Spleen (tissue), 11 donors: Measurements from ENCODE around the gene CHMP2B. TPM values are rescaled to one million over a fixed set of nuclear protein-coding genes. Genes with fewer than 3 reads are reported as not detected.
A peak's percentile ranks its signal among the peaks of the same experiment; 100 is the strongest.

ENCODE experiments used
- DNase-seq: peaks from one replicate; pipeline ENCODE4 v3.0.0-alpha.2; 2020
- H3K27ac ChIP-seq, 8 donors: fragments of 200-600 bp; sonication (generic) in 7 of 8; 1 replicate in 4 of 8; 2 replicates in 4 of 8; pipeline versions ENCODE4 v1.5.0 to v1.8.0; 2016 to 2021; ENCODE audit warnings: inconsistent platforms in 4 of 8, mild to moderate bottlenecking in 4 of 8, moderate library complexity in 1 of 8
- H3K27me3 ChIP-seq, 7 donors: fragments of 200-600 bp; sonication (generic) in 6 of 7; replicated peaks in 1 of 7; 1 replicate in 4 of 7; 2 replicates in 3 of 7; pipeline versions ENCODE4 v1.5.0 to v1.8.0; 2016 to 2021; ENCODE audit warnings: inconsistent platforms in 3 of 7, mild to moderate bottlenecking in 1 of 7
- H3K36me3 ChIP-seq, 6 donors: fragments of 200-600 bp; sonication (generic) in 5 of 6; 1 replicate in 4 of 6; 2 replicates in 2 of 6; pipeline versions ENCODE4 v1.5.0 to v1.8.0; 2016 to 2021; ENCODE audit warnings: inconsistent platforms in 2 of 6
- H3K4me1 ChIP-seq, 6 donors: fragments of 200-600 bp; sonication (generic) in 5 of 6; 1 replicate in 3 of 6; 2 replicates in 3 of 6; pipeline versions ENCODE4 v1.5.0 to v1.8.0; 2016 to 2021; ENCODE audit warnings: inconsistent platforms in 3 of 6
- H3K4me3 ChIP-seq, 8 donors: fragments of 200-600 bp; sonication (generic) in 7 of 8; 1 replicate in 4 of 8; 2 replicates in 4 of 8; pipeline versions ENCODE4 v1.5.0 to v1.8.0; 2016 to 2021; ENCODE audit warnings: inconsistent platforms in 4 of 8, mild to moderate bottlenecking in 4 of 8, moderate library complexity in 2 of 8
- H3K9me3 ChIP-seq, 8 donors: fragments of 200-600 bp; sonication (generic) in 7 of 8; 1 replicate in 4 of 8; 2 replicates in 4 of 8; pipeline versions ENCODE4 v1.5.0 to v1.8.0; 2016 to 2021; ENCODE audit warnings: inconsistent platforms in 4 of 8
- POLR2A ChIP-seq, 3 donors: fragments of 450-650 bp; IDR thresholded peaks; one replicate each; pipeline ENCODE4 v1.5.1; 2017; ENCODE audit warnings: antibody characterized with exemption in 3 of 3, mild to moderate bottlenecking in 1 of 3
- POLR2AphosphoS5 ChIP-seq, 3 donors: sonication (generic); formaldehyde crosslinking; IDR thresholded peaks; one replicate each; pipeline ENCODE4 v1.5.1; 2017; ENCODE audit warnings: antibody characterized with exemption in 3 of 3
- WGBS, 5 donors: extraction: QIAGEN DNeasy Blood & Tissue Kit in 3 of 5; methylation state at CpG; one replicate each; pipeline versions ENCODE4 v1.1.5 to v1.1.7; 2013 to 2018; 5-methylcytosine and 5-hydroxymethylcytosine counted together
- intact Hi-C: fragments of 100-400 bp; cut with DNase I; formaldehyde crosslinking; loops from one replicate; pipeline ENCODE4 v1.15.0; 2023; ENCODE audit warnings: low total_unique reads
- polyA plus RNA-seq, 3 donors: library from polyadenylated mRNA; stranded (reverse); fragments of 200-250 nt; gene quantifications; one replicate each; pipeline ENCODE4 v1.2.1, GENCODE V29; 2013
- total RNA-seq, 7 donors: library from RNA; depleted of rRNA in 3 of 7; stranded (reverse); fragments of >200 nt in 3 of 7; fragmentation: NEBNext Ultra II Directional in 4 of 7; extraction: Animal tissue kit (Norgen Biotek cat#: 25700) in 4 of 7; gene quantifications; one replicate each; pipeline versions ENCODE4 v1.1.0 to v1.2.1, GENCODE V29; 2016 to 2021
- TF ChIP-seq, protein P1 (sequence below), 11 experiments: fragments of 200-600 bp in 7 of 11; fragments of 450-650 bp in 4 of 11; sonication (generic) in 4 of 11; IDR thresholded peaks in 8 of 11; conservative IDR thresholded peaks in 3 of 11; 1 replicate in 7 of 11; 2 replicates in 4 of 11; pipeline versions ENCODE4 v1.4.0 to v1.8.0; 2016 to 2021; ENCODE audit warnings: antibody characterized with exemption in 11 of 11, inconsistent platforms in 4 of 11, mild to moderate bottlenecking in 1 of 11
- donor health status: healthy with polysubstance abuse.
- donor health status: DM: no; HTN: no; CAD: no; lungs with moderate emphysema.
- donor health status: DM: no; HTN: no; CAD: no.
- donor health status: Bipolar disorder and iron deficiency.
- donor health status: healthy.
- donor health status: DM: no; HTN: no; CAD: no.
- donor health status: DM: yes; HTN: yes; CAD: no.

The CHMP2B gene
- total and polyA plus RNA-seq, 10 donors: 14.7 to 39.2 (median 31.6) TPM

DNA sequence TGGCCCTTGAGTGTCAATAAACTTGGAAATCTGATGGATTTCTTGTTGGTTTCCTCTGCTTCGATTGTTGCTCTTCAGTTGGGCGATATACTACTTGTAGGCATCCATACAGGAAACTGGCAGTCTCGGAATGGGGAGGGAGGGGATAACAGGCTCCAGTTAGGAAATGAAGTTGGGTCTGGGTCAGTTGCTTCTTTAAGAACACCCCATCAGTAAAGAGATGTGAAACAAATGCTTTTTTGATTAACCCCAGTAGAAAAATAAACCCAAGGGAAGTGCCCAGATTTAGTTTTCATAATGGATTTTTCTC is 681 bp downstream of the CHMP2B start:
- peak overlapping the region; percentile 69 to 95 (median 92) for H3K27ac ChIP-seq
- TF ChIP-seq, protein P1, sequence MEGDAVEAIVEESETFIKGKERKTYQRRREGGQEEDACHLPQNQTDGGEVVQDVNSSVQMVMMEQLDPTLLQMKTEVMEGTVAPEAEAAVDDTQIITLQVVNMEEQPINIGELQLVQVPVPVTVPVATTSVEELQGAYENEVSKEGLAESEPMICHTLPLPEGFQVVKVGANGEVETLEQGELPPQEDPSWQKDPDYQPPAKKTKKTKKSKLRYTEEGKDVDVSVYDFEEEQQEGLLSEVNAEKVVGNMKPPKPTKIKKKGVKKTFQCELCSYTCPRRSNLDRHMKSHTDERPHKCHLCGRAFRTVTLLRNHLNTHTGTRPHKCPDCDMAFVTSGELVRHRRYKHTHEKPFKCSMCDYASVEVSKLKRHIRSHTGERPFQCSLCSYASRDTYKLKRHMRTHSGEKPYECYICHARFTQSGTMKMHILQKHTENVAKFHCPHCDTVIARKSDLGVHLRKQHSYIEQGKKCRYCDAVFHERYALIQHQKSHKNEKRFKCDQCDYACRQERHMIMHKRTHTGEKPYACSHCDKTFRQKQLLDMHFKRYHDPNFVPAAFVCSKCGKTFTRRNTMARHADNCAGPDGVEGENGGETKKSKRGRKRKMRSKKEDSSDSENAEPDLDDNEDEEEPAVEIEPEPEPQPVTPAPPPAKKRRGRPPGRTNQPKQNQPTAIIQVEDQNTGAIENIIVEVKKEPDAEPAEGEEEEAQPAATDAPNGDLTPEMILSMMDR (IDR thresholded peaks at IDR 0.05 in 8 of 11, conservative IDR thresholded peaks at IDR 0.05 in 3 of 11): no peak
- no peak for TF ChIP-seq POLR2AphosphoS5 (IDR thresholded peaks at IDR 0.05)
- no peak for TF ChIP-seq POLR2A (IDR thresholded peaks at IDR 0.05)
- 0 to 4% (median 1%) methylated on average over 3 of the region's 3 CpGs for WGBS, 5 donors
- intact Hi-C loops: no loop called here
- peak overlapping the region; percentile 60 to 91 (median 78) for H3K4me3 ChIP-seq
- peaks cover 0 to 6% (median 0%) of the 10 kb centered on the region in 7 donors for H3K27me3 ChIP-seq
- DNase-seq: no peak
- H3K9me3 ChIP-seq: no peaks in the 10 kb centered on the region
- peaks cover 15 to 59% (median 42%) of the 10 kb centered on the region in 6 donors for H3K4me1 ChIP-seq
- no peaks in the 10 kb centered on the region for H3K36me3 ChIP-seq

DNA sequence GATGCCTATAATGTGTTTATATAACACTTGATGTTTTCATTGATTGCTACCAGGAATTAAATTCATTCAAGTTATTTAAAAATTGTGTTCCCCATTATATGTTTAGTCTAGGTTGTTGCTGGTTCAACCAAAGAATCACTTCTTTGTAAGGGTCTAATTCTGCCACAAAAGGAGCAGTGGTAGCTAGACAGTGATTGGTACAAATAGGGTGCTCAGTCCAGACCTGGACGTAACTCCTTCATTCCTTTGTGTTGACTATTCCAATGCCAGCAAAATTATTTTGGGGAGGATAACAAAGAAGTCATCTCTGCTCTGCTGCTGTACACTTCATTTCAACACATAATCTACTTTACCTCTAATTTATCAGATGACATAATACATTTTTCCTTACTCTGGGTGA is 1.2 kb downstream of the CHMP2B start:
- Histone ChIP-seq H3K9me3 (no peaks in the 10 kb centered on the region), H3K36me3 (no peaks in the 10 kb centered on the region), H3K4me3 (peak overlapping the region; percentile 60 to 91 (median 78)), H3K27ac (no peak overlapping the region), H3K27me3 (peaks cover 0 to under 1% (median 0%) of the 10 kb centered on the region in 7 donors), H3K4me1 (peaks cover 16 to 64% (median 44%) of the 10 kb centered on the region in 6 donors)
- no peak for DNase-seq
- intact Hi-C loops: no loop called here
- 54 to 69% (median 66%) methylated on average over 1 of the region's 1 CpG for WGBS, 5 donors
- TF ChIP-seq POLR2AphosphoS5 (IDR thresholded peaks at IDR 0.05) (no peak), POLR2A (IDR thresholded peaks at IDR 0.05) (no peak)
- TF ChIP-seq, protein P1 (IDR thresholded peaks at IDR 0.05 in 8 of 11, conservative IDR thresholded peaks at IDR 0.05 in 3 of 11): no peak

DNA sequence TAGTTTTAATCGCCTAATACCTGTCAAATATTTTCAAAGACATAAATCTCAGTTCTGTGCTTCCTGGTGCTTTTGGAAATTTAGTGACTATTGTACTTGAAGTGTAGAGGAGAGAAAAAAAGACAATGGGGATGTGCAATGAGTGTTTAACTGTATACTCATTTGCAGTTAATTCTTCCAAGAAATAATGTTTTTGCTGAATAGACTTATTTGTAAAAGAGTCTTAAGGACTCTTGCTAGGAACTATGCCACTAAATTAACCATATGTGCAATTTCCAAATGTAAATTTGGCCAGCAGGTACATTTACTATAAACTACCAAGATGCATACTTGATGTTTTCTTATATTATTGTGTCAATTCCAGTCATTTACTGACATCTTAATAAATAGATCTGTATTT is 2.0 kb downstream of the CHMP2B start:
- intact Hi-C loops: no loop called here
- H3K36me3 ChIP-seq: no peaks in the 10 kb centered on the region
- no peaks in the 10 kb centered on the region for H3K9me3 ChIP-seq
- H3K4me1 ChIP-seq: peaks cover 16 to 65% (median 46%) of the 10 kb centered on the region in 6 donors
- TF ChIP-seq POLR2AphosphoS5 (IDR thresholded peaks at IDR 0.05) (no peak), POLR2A (IDR thresholded peaks at IDR 0.05) (no peak)
- TF ChIP-seq, protein P1 (IDR thresholded peaks at IDR 0.05 in 8 of 11, conservative IDR thresholded peaks at IDR 0.05 in 3 of 11): no peak
- no peaks in the 10 kb centered on the region for H3K27me3 ChIP-seq
- peak overlapping the region in 1 of 8 donors; percentile 80 for H3K4me3 ChIP-seq
- 73 to 89% (median 78%) methylated on average over 1 of the region's 1 CpG for WGBS, 5 donors
- no peak for DNase-seq
- no peak overlapping the region for H3K27ac ChIP-seq

DNA sequence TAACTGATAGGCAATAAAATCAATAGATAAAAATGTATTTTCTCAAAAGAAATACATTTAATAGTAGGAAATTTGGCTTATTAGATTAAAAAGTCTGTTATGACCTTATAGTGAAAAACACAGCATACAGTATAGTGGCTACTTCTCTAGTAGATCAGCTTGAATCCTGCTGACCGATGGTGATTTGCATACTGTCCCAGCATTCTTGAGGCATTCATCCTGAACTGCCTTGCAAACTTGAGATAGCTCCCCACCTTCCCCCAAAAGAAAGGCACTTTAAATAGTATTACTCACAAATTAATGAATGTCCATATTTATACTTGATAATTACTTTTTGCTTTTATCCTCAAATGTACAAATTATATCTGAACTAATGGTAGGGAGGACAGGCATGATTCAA is 6.7 kb downstream of the CHMP2B start:
- Histone ChIP-seq H3K9me3 (no peaks in the 10 kb centered on the region), H3K4me1 (peaks cover 6 to 46% (median 28%) of the 10 kb centered on the region in 6 donors), H3K27me3 (no peaks in the 10 kb centered on the region), H3K36me3 (peaks cover 0 to 14% (median 0%) of the 10 kb centered on the region in 6 donors), H3K4me3 (no peak overlapping the region), H3K27ac (no peak overlapping the region)
- intact Hi-C loops: no loop called here
- TF ChIP-seq, protein P1 (IDR thresholded peaks at IDR 0.05 in 8 of 11, conservative IDR thresholded peaks at IDR 0.05 in 3 of 11): no peak
- no peak for TF ChIP-seq POLR2AphosphoS5 (IDR thresholded peaks at IDR 0.05)
- TF ChIP-seq POLR2A (IDR thresholded peaks at IDR 0.05): no peak
- no peak for DNase-seq
- 87 to 100% (median 93%) methylated on average over 1 of the region's 1 CpG for WGBS, 5 donors
